SK-N-MC (cell line): Measurements from ENCODE around the gene ST6GALNAC6.

Source experiments
- EZH2 ChIP-seq: fragments of 200-600 bp; sonication (generic); IDR thresholded peaks from one replicate; pipeline ENCODE4 v1.6.1; 2017; ENCODE audit warnings: antibody characterized with exemption
- FOXP2 ChIP-seq: optimal IDR thresholded peaks from 2 replicates; pipeline ENCODE3; 2011; ENCODE audit warnings: mild to moderate bottlenecking, moderate library complexity; ENCODE audit not compliant: insufficient read depth; ENCODE audit errors: extremely low read length, control extremely low read depth
- POLR2AphosphoS5 ChIP-seq: IDR thresholded peaks from 2 replicates; pipeline ENCODE4 v1.6.1; 2012; ENCODE audit warnings: mild to moderate bottlenecking, low read depth, low read length, borderline replicate concordance

GRCh38 chr9:127873223-127873691, 26.1 kb downstream of the ST6GALNAC6 start:
- TF ChIP-seq EZH2 = no peak
- no peak for TF ChIP-seq POLR2AphosphoS5
- no peak for TF ChIP-seq FOXP2
